HG03108 (cell line): Measurements from ENCODE around the gene RAD50.
"Not testable (repeated sequence)": the region's sequence is repeated elsewhere in the genome, so short reads cannot be mapped to it uniquely, and the experiment has no call there.

Experiments
- ATAC-seq: cut with Tn5 transposase; IDR thresholded peaks from one replicate; pipeline ENCODE4 v1.9.1; 2021; ENCODE audit warnings: moderate library complexity; ENCODE audit not compliant: unreplicated experiment

RAD50 gene

DNA sequence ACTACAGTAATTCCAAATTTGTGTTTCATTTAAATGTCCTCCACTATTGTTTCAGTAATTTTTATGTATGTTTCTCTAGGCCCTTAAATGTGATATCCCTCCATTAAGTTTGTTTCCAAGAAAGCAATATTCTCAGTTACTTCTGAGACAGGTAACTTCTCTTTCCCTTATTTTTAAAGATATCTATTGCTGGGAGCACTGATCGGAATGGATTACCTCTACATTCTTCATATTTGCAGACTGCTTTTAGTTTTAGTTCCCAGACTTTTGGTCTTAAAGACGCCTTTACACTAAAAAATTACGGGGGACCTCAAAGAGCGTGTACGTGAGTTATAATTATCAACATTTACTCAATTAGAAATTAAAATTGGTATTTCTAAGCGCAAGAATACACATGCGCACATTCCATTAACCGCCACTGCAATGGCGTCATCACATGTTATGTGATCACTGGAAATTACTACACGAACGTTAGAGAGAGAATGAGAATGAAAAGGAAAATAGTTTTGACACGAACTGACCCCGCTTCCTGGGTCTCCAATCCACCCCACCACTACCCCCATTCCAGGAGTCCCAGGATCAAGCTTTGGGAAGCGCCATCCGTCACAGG, 519 bp upstream of the RAD50 start:
- no peak for ATAC-seq

DNA sequence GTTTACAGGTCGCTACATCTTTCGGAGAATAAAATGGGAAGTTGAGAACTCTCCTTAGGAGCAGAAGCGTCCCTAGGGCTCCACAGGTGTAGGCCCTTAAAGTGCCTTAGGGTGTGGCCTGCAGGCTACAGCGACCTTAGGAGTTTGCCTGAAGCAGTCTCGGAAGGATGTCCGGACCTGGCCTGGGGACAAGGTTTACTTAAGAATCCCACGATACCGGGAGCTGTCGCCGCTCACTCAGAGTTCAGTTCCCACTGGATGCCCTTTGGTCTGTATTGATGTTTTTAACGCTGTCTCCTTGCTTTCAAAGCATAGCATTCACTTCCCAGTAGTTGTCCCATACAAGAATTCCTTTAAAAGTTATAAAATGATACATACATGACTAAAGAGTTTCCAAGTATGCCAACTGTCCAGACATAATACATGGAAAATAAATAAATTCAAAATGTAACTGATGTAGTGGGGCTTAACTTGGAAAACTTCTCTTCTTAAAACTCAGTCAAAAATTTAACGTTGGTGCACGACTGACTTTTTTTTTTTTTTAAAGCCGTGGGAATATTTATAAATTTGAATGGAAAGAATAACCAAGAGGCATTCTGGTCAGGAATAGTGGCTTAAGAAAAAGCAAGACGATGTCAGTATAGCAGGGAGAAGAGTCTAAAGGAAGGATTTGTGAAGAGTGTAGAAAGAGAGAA, 848 bp downstream of the RAD50 start:
- ATAC-seq, result peak; percentile 35

DNA sequence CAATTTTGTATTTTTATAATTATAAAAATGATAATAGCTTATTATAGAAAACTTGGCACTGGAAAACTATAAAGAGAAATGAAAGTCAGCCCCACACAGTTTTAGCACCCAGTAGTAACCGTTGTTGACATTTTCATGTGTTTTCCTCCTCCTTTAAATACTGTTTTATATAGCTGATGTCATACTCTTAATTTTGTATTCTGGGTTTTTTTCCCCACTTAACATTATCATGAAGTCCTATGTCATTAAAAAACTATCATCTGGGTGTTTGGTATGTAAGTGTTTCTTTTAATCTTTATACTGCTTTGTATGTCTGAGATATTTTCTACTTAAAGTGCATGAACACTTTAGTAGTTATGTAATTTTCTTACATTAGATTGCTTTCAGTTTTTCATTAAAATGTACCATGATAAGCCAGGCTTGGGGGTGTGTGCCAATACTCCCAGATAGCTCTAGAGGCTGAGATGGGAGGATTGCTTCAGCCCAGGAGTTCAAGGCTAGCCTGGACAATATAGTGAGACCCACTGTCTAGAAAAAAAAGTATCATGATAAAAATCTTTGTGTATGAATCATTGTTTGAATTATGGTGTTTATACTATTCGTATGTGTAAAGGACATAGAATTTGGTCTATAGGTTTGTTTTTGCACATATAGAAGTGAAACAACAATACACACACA, 2.7 kb downstream of the RAD50 start:
- ATAC-seq, result no peak

DNA sequence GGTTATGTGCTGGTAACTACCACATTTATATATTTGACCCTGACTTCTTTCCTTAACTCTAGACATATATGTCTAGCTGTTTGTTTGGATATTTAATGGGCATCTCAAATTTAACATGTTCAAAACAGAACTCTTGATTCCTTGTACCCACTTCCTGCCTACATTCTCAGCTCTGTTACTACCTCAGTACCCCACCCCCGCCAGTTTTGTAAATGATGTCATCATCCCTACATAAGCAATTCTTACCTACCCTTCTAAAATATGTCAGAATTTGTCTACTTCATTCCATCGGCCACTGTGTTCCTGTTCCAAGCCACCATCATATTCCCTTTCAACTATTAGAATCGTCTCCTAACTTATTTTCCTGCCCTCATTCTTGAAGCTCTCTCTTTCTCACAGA, 4.8 kb downstream of the RAD50 start:
- no peak for ATAC-seq

DNA sequence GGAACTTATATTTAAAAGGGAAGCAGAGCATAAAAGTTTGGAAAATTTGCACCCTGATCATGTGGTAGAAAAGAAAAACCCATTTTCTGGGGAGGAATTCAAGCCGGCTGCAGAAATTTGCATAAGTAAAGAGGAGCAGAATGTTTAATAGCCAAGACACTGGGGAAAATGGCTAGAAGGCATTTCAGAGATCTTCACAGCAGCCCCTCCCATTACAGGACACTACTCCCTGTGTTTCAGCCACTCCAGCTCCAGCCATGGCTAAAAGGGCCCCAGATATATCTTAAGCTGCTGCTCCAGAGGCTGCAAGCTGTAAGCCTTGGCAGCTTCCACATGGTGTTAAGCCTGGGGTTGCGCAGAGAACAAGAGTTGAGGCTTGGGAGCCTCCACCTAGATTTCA, 7.8 kb downstream of the RAD50 start:
- not testable (repeated sequence) for ATAC-seq

DNA sequence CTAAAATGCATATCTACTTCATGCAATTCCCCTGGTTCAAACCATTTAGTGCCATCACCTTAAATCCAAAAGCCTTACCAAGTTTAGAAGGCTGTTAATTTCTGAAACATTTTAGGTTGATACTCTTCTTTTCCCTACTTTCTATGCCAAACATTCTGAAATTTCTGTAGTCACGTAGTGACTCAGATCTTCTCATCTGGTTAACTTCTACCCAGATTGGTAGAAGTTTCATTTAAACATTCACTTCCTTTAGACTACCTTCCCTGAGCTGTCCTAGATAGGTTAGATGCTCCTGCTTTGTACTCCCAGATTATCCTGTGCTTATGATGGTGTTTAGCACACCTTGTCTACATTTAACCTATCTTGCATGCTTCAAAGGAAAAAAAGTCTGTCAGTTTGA, 9.9 kb downstream of the RAD50 start:
- no peak for ATAC-seq

DNA sequence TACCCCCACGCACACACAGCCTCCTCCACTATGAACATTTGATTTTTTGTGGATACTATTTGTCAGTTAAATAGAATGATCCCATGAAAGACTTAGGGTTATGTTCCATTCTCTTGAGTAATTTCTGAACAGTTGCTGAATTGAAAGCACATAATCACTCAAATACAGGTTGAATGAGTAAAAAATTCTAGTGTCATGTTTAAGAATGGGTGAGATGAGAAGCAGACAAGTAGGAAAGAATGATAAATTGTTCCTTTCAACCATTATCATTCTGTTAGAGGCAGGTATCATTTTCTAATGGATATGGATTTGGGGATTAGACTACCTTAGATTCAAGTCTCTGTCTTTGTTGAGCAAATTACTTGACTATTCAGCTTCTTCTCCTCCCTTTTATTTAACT, 19.3 kb downstream of the RAD50 start:
- no peak for ATAC-seq

DNA sequence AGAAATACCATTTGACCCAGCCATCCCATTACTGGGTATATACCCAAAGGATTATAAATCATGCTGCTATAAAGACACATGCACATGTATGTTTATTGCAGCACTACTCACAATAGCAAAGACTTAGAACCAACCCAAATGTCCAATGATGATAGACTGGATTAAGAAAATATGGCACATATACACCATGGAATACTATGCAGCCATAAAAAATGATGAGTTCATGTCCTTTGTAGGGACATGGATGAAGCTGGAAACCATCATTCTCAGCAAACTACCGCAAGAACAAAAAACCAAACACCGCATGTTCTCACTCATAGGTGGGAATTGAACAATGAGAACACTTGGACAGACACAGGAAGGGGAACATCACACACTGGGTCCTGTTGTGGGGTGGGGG, 27.8 kb downstream of the RAD50 start:
- not testable (repeated sequence) for ATAC-seq

DNA sequence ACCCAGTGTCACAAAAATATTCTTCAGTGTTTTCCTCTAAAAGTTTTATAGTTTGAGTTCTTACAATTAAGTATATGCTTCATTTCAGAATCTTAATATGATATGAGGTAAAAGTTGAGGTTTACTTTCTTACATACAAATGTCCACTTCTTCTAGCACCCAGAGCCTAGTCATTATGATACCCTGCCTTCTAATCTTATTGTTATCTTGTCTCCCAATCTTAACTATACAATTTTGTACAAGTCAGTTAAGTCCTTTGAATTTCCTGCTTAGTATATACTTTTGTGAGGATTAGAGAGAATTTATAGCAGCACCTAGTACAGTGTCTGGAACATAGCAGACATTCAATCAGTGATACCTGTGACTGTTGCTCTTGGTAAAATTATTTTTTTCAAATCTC, 29.3 kb downstream of the RAD50 start:
- no peak for ATAC-seq

GRCh38 chr5:132589467-132589866, 32.7 kb downstream of the RAD50 start:
- no peak for ATAC-seq

DNA sequence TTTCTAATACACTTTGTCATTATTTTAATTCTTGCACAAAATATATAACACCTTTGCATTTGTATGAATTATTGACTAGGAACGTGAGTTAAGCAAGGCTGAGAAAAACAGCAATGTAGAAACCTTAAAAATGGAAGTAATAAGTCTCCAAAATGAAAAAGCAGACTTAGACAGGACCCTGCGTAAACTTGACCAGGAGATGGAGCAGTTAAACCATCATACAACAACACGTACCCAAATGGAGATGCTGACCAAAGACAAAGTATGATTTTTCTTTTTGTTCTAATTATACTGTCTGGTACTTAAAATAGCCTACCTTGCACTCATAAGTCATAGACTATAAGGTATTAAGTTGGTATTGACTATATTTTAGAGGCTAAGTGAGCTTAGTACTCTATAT, 34.4 kb downstream of the RAD50 start:
- no peak for ATAC-seq

- no peak for ATAC-seq
Measured at GRCh38 chr5:132592521-132592920, 35.7 kb downstream of the RAD50 start.

- no peak for ATAC-seq
Measured at GRCh38 chr5:132594170-132594569, 37.4 kb downstream of the RAD50 start.

DNA sequence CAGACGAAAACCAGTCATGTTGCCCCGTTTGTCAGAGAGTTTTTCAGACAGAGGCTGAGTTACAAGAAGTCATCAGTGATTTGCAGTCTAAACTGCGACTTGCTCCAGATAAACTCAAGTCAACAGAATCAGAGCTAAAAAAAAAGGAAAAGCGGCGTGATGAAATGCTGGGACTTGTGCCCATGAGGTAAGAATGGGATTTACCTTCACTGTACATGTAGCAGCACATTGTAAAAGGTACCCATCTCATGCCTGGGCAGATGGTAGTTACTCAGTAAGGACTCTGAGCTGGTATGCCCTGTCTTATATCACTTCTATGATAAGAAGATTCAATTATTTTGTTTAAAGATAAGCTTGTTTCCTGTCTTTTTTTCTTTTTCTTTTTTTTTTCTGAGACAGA, 38.8 kb downstream of the RAD50 start:
- ATAC-seq, result no peak

- no peak for ATAC-seq
Measured at GRCh38 chr5:132601071-132601728, 44.4 kb downstream of the RAD50 start.

GRCh38 chr5:132607095-132607494, 50.3 kb downstream of the RAD50 start:
- no peak for ATAC-seq

DNA sequence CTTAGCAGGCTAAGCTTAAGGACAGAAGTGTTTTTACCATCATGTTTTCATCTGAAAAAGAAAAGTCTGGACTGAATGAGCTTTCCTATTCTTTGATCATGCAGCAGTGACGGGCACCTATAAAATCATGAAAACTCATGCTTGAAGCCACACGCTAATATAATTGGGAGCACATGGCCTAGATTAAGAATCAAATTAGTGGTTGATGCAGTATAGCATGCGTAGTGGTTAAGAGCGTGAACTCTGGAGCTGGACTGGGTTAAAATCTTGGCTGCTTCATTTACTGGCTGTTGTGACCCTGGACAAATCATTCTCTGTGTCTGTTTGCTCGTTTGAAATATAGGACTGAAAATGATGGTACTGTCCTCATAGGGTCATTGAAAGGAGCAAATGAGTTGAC, 51.3 kb downstream of the RAD50 start:
- ATAC-seq, result no peak

DNA sequence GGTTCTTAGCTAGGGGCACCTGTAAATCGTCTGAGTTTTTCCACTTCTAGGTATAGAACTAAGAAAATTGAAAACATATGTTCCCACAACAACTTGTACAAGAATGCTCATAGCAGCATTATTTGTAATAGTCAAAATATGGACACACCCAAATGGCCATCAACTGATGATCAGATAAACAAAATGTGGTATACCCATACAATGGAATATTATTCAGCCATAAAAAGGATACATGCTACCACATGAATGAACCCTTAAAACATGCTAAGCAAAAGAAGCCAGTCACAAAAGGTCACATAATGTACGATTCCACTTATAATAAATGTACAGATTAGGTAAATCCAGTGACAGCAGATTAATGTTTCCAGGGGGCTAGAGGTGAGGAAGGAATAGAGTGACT, 55.2 kb downstream of the RAD50 start:
- ATAC-seq, result no peak

DNA sequence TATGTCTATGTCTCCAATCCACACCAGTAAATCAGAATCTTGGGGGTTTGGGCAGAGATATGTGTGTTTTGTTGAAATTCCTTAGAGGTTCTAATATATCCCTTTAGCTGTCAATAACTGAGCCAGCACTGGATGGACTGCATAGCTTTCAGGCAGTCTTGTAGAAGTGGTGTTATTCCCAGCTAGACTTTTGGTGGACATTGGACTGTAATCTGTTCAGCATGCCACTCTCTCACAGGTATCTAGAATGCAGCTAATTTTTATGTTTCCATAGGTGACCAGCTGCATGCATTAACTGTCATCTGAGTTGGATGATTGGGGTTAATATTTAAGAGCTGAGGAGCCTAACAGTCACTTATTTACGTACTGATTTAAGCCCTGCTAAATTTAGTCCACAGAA, 56.1 kb downstream of the RAD50 start:
- no peak for ATAC-seq

GRCh38 chr5:132621699-132622098, 64.9 kb downstream of the RAD50 start:
- no peak for ATAC-seq

- no peak for ATAC-seq
Measured at GRCh38 chr5:132622608-132623007, 65.8 kb downstream of the RAD50 start.

GRCh38 chr5:132627470-132627869, 70.7 kb downstream of the RAD50 start:
- ATAC-seq, result no peak
